Neural progenitor cell (in vitro differentiated cells): ENCODE data around the gene SLC25A27. TPM values are rescaled to one million over a fixed set of nuclear protein-coding genes. Genes with fewer than 3 reads are reported as not detected.

ENCODE experiments used
- DNase-seq: peaks from one replicate; pipeline ENCODE4 v3.0.0-alpha.2; 2016; ENCODE audit warnings: low spot score
- H2AFZ ChIP-seq: fragments of 200-600 bp; sonication (generic); replicated peaks from 2 replicates; pipeline ENCODE4 v1.6.1; 2016; ENCODE audit warnings: antibody characterized with exemption
- H3F3A ChIP-seq: fragments of 200-600 bp; sonication (generic); 2 replicates; pipeline ENCODE4 v1.6.1; 2016; ENCODE audit warnings: antibody characterized with exemption, low read depth
- H3K27ac ChIP-seq: fragments of 200-600 bp; sonication (generic); 2 replicates; pipeline ENCODE4 v1.5.1; 2016; ENCODE audit warnings: mild to moderate bottlenecking
- H3K27me3 ChIP-seq: fragments of 200-600 bp; sonication (generic); 2 replicates; pipeline ENCODE4 v1.6.1; 2016; ENCODE audit warnings: mild to moderate bottlenecking, moderate library complexity
- H3K36me3 ChIP-seq: fragments of 200-600 bp; sonication (generic); 2 replicates; pipeline ENCODE4 v1.5.1; 2016
- H3K4me1 ChIP-seq: fragments of 200-600 bp; sonication (generic); 2 replicates; pipeline ENCODE4 v1.6.1; 2016; ENCODE audit warnings: mixed run types
- H3K4me2 ChIP-seq: fragments of 200-600 bp; sonication (generic); 2 replicates; pipeline ENCODE4 v1.6.1; 2016
- H3K4me3 ChIP-seq: fragments of 200-600 bp; sonication (generic); 2 replicates; pipeline ENCODE4 v1.5.1; 2016
- H3K79me2 ChIP-seq: fragments of 200-600 bp; sonication (generic); 2 replicates; pipeline ENCODE4 v1.6.1; 2016; ENCODE audit warnings: low read depth
- H3K9ac ChIP-seq: fragments of 200-600 bp; sonication (generic); 2 replicates; pipeline ENCODE4 v1.6.1; 2016
- H3K9me3 ChIP-seq: fragments of 200-600 bp; sonication (generic); 2 replicates; pipeline ENCODE4 v1.5.1; 2016; ENCODE audit warnings: low read depth
- H4K20me1 ChIP-seq: fragments of 200-600 bp; sonication (generic); 2 replicates; pipeline ENCODE4 v1.6.1; 2016; ENCODE audit warnings: low read depth
- H3K27ac Mint-ChIP-seq: 3 replicates; pipeline ENCODE4 v1.8.0; 2021; ENCODE audit warnings: mixed read lengths
- H3K27me3 Mint-ChIP-seq: 2 replicates; pipeline ENCODE4 v1.8.0; 2022; ENCODE audit warnings: low read depth, mild to moderate bottlenecking, inconsistent platforms, moderate library complexity, mixed read lengths; ENCODE audit not compliant: insufficient read depth
- H3K36me3 Mint-ChIP-seq: 3 replicates; pipeline ENCODE4 v1.8.0; 2021; ENCODE audit warnings: mixed read lengths
- H3K4me1 Mint-ChIP-seq: 3 replicates; pipeline ENCODE4 v1.8.0; 2021; ENCODE audit warnings: mixed read lengths
- H3K4me3 Mint-ChIP-seq: 3 replicates; pipeline ENCODE4 v1.8.0; 2021; ENCODE audit warnings: mild to moderate bottlenecking, moderate library complexity, mixed read lengths
- H3K9me3 Mint-ChIP-seq: 3 replicates; pipeline ENCODE4 v1.8.0; 2020; ENCODE audit warnings: mixed read lengths
- EZH2 ChIP-seq: fragments of 200-600 bp; sonication (generic); IDR thresholded peaks from 2 replicates; pipeline ENCODE4 v1.6.1; 2017; ENCODE audit warnings: antibody characterized with exemption, mild to moderate bottlenecking, moderate library complexity
- EZH2phosphoT487 ChIP-seq: fragments of 200-600 bp; sonication (generic); IDR thresholded peaks from 2 replicates; pipeline ENCODE4 v1.6.1; 2017; ENCODE audit warnings: antibody characterized with exemption
- total RNA-seq: library from RNA; depleted of rRNA; stranded (reverse); fragments of >200 nt; gene quantifications from 2 replicates; pipeline ENCODE4 v1.2.3, GENCODE V29; 2015; ENCODE audit warnings: low replicate concordance
- TF ChIP-seq, protein P1 (sequence below): fragments of 200-600 bp; sonication (generic); IDR thresholded peaks from 2 replicates; pipeline ENCODE4 v1.5.1; 2017; ENCODE audit warnings: antibody characterized with exemption, mild to moderate bottlenecking

Gene SLC25A27
- total RNA-seq, 1 donor from 2014 or later = 47.7 TPM

GRCh38 chr6:46688117-46688965 lies 35.6 kb downstream of the SLC25A27 start:
- Mint-ChIP-seq H3K4me1 (no peaks in the 10 kb centered on the region), H3K27me3 (no peaks in the 10 kb centered on the region), H3K4me3 (no peak overlapping the region), H3K36me3 (no peaks in the 10 kb centered on the region), H3K27ac (no peak overlapping the region), H3K9me3 (peaks cover 2% of the 10 kb centered on the region)
- Histone ChIP-seq H3K36me3 (no peaks in the 10 kb centered on the region), H3K27me3 (no peaks in the 10 kb centered on the region), H3K9ac (no peak overlapping the region), H3K4me2 (no peak overlapping the region), H2AFZ (no peak overlapping the region), H3F3A (no peaks in the 10 kb centered on the region), H3K4me1 (no peaks in the 10 kb centered on the region), H3K27ac (no peak overlapping the region), H4K20me1 (no peaks in the 10 kb centered on the region), H3K9me3 (no peaks in the 10 kb centered on the region), H3K79me2 (no peaks in the 10 kb centered on the region), H3K4me3 (no peak overlapping the region)
- no peak for DNase-seq
- TF ChIP-seq, protein P1, sequence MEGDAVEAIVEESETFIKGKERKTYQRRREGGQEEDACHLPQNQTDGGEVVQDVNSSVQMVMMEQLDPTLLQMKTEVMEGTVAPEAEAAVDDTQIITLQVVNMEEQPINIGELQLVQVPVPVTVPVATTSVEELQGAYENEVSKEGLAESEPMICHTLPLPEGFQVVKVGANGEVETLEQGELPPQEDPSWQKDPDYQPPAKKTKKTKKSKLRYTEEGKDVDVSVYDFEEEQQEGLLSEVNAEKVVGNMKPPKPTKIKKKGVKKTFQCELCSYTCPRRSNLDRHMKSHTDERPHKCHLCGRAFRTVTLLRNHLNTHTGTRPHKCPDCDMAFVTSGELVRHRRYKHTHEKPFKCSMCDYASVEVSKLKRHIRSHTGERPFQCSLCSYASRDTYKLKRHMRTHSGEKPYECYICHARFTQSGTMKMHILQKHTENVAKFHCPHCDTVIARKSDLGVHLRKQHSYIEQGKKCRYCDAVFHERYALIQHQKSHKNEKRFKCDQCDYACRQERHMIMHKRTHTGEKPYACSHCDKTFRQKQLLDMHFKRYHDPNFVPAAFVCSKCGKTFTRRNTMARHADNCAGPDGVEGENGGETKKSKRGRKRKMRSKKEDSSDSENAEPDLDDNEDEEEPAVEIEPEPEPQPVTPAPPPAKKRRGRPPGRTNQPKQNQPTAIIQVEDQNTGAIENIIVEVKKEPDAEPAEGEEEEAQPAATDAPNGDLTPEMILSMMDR = no peak
- TF ChIP-seq EZH2phosphoT487 (no peak), EZH2 (no peak)

GRCh38 chr6:46688966-46689335 lies 36.2 kb downstream of the SLC25A27 start:
- H3K36me3 ChIP-seq = no peaks in the 10 kb centered on the region
- no peaks in the 10 kb centered on the region for H3K79me2 ChIP-seq
- H3K4me1 ChIP-seq = no peaks in the 10 kb centered on the region
- no peak overlapping the region for H3K4me3 ChIP-seq
- Mint-ChIP-seq H3K27ac (no peak overlapping the region), H3K9me3 (peaks cover 2% of the 10 kb centered on the region), H3K4me1 (no peaks in the 10 kb centered on the region), H3K27me3 (no peaks in the 10 kb centered on the region), H3K4me3 (no peak overlapping the region), H3K36me3 (no peaks in the 10 kb centered on the region)
- no peaks in the 10 kb centered on the region for H3K9me3 ChIP-seq
- no peak overlapping the region for H3K27ac ChIP-seq
- no peaks in the 10 kb centered on the region for H4K20me1 ChIP-seq
- TF ChIP-seq, protein P1 = no peak
- TF ChIP-seq EZH2 (no peak), EZH2phosphoT487 (no peak)
- no peaks in the 10 kb centered on the region for H3F3A ChIP-seq
- no peak overlapping the region for H2AFZ ChIP-seq
- H3K9ac ChIP-seq = no peak overlapping the region
- no peaks in the 10 kb centered on the region for H3K27me3 ChIP-seq
- no peak overlapping the region for H3K4me2 ChIP-seq
- no peak for DNase-seq

DNA sequence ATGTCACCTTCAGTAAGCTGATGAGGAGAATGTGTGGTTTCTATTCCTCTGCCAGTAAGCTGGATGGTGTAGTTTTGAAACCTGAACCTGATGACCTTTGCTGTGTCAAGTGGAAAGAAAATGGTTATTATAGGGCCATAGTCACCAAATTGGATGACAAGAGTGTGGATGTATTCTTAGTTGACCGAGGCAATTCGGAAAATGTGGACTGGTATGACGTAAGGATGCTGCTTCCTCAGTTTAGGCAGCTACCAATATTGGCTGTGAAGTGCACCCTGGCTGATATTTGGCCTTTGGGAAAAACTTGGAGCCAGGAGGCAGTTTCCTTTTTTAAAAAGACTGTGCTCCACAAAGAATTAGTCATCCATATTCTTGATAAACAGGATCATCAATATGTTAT lies 36.9 kb downstream of the SLC25A27 start:
- Histone ChIP-seq H3F3A (no peaks in the 10 kb centered on the region), H3K4me1 (no peaks in the 10 kb centered on the region), H3K36me3 (no peaks in the 10 kb centered on the region), H3K9me3 (no peaks in the 10 kb centered on the region), H3K4me3 (no peak overlapping the region), H3K4me2 (no peak overlapping the region), H3K9ac (no peak overlapping the region), H3K79me2 (no peaks in the 10 kb centered on the region), H3K27me3 (no peaks in the 10 kb centered on the region), H3K27ac (no peak overlapping the region), H4K20me1 (no peaks in the 10 kb centered on the region), H2AFZ (no peak overlapping the region)
- DNase-seq = no peak
- no peaks in the 10 kb centered on the region for H3K27me3 Mint-ChIP-seq
- TF ChIP-seq EZH2 = no peak
- TF ChIP-seq, protein P1 = no peak
- no peak for TF ChIP-seq EZH2phosphoT487
- H3K36me3 Mint-ChIP-seq = no peaks in the 10 kb centered on the region
- H3K9me3 Mint-ChIP-seq = peaks cover 2% of the 10 kb centered on the region
- H3K27ac Mint-ChIP-seq = no peak overlapping the region
- no peak overlapping the region for H3K4me3 Mint-ChIP-seq
- H3K4me1 Mint-ChIP-seq = no peaks in the 10 kb centered on the region
